Measurements from ENCODE around the gene ACHE.

GRCh38 chr7:100881136-100881535 is 14.6 kb downstream of the ACHE start:
- TF ChIP-seq POLR2A (IDR thresholded peaks at IDR 0.05; ENCODE audit: low read length), result no peak
- TF ChIP-seq GATA1 (IDR thresholded peaks at IDR 0.05; ENCODE audit: low read depth, low read length), result no peak

Measured in erythroblast (primary cell).